Mesodermal cell (in vitro differentiated cells): ENCODE results near the gene PRKCG.

Experiments used
- H3K27ac ChIP-seq: 2 replicates; pipeline ENCODE4 v1.7.0; 2013; ENCODE audit warnings: mild to moderate bottlenecking, low read depth, low read length, moderate library complexity; ENCODE audit not compliant: severe bottlenecking
- H3K36me3 ChIP-seq: 2 replicates; pipeline ENCODE4 v1.7.1; 2013; ENCODE audit warnings: mild to moderate bottlenecking, low read length, moderate library complexity; ENCODE audit not compliant: control insufficient read depth, insufficient read depth
- H3K4me1 ChIP-seq: one replicate; pipeline ENCODE4 v1.7.1; 2013; ENCODE audit warnings: mild to moderate bottlenecking, low read length; ENCODE audit not compliant: insufficient read depth, control insufficient read depth, poor library complexity, severe bottlenecking
- H3K4me3 ChIP-seq: 2 replicates; pipeline ENCODE4 v1.7.0; 2013; ENCODE audit warnings: low read length, control low read depth, mild to moderate bottlenecking; ENCODE audit not compliant: insufficient read depth, poor library complexity, severe bottlenecking; ENCODE audit errors: extremely low read depth
- H3K9me3 ChIP-seq: 2 replicates; pipeline ENCODE4 v1.7.1; 2013; ENCODE audit warnings: mild to moderate bottlenecking, low read length, moderate library complexity; ENCODE audit not compliant: control insufficient read depth
- WGBS, 2 experiments: methylation state at CpG; one replicate each; pipeline ENCODE4 v1.1.5; 2013; ENCODE audit warnings: missing lambda C conversion rate in 2 of 2; ENCODE audit not compliant: insufficient coverage in 2 of 2; 5-methylcytosine and 5-hydroxymethylcytosine counted together

The PRKCG gene

DNA sequence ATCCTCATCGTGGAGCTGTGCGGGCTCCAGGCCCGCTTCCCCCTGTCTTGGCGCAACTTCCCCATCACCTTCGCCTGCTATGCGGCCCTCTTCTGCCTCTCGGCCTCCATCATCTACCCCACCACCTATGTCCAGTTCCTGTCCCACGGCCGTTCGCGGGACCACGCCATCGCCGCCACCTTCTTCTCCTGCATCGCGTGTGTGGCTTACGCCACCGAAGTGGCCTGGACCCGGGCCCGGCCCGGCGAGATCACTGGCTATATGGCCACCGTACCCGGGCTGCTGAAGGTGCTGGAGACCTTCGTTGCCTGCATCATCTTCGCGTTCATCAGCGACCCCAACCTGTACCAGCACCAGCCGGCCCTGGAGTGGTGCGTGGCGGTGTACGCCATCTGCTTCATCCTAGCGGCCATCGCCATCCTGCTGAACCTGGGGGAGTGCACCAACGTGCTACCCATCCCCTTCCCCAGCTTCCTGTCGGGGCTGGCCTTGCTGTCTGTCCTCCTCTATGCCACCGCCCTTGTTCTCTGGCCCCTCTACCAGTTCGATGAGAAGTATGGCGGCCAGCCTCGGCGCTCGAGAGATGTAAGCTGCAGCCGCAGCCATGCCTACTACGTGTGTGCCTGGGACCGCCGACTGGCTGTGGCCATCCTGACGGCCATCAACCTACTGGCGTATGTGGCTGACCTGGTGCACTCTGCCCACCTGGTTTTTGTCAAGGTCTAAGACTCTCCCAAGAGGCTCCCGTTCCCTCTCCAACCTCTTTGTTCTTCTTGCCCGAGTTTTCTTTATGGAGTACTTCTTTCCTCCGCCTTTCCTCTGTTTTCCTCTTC, 8.0 kb upstream of the PRKCG start:
- 97% methylated on average over 51 of the region's 51 CpGs for WGBS, 2 experiments
- Histone ChIP-seq H3K27ac (no peak overlapping the region), H3K9me3 (no peaks in the 10 kb centered on the region), H3K4me1 (peaks cover 8% of the 10 kb centered on the region), H3K36me3 (peaks cover 59% of the 10 kb centered on the region), H3K4me3 (no peak overlapping the region)

GRCh38 chr19:53874606-53874990, 7.4 kb upstream of the PRKCG start:
- peaks cover 8% of the 10 kb centered on the region for H3K4me1 ChIP-seq
- H3K36me3 ChIP-seq = peaks cover 59% of the 10 kb centered on the region
- no peaks in the 10 kb centered on the region for H3K9me3 ChIP-seq
- WGBS, 2 experiments = 90 to 93% methylated on average over 5 to 6 of the region's 6 CpGs
- no peak overlapping the region for H3K4me3 ChIP-seq
- no peak overlapping the region for H3K27ac ChIP-seq

DNA sequence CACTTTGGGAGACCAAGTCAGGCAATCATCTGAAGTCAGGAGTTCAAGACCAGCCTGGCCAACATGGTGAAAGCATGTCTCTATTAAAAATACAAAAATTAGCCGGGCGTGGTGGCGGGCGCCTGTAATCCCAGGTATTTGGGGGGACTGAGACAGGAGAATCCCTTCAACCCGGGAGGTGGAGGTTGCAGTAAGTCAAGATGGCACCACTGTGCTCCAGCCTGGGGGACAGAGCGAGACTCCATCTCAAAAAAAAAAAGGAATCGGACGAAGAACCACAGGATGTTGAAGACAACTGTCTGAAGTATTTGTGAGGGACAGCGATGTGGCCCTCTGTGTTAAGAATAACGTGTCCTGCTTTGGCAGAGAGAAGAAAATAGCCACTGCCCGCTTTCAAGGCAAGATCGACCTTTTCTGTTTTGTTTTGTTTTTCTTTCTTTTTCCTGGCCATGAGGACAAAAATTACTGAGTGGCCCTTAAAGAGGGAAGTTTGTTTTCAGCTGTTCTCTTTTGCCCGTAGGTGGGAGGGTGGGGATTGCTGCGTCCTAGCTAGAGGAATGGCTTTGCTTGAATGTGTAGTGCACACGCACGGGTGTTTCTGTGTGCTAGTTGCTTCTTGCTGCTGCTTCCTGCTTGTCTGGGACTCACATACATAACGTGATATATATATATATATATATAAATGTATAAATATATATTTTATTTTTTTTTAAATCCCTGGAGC, 6.2 kb upstream of the PRKCG start:
- 97 to 99% methylated on average over 12 to 14 of the region's 17 CpGs for WGBS, 2 experiments
- Histone ChIP-seq H3K4me1 (peaks cover 8% of the 10 kb centered on the region), H3K4me3 (no peak overlapping the region), H3K36me3 (peaks cover 54% of the 10 kb centered on the region), H3K27ac (no peak overlapping the region), H3K9me3 (no peaks in the 10 kb centered on the region)

DNA sequence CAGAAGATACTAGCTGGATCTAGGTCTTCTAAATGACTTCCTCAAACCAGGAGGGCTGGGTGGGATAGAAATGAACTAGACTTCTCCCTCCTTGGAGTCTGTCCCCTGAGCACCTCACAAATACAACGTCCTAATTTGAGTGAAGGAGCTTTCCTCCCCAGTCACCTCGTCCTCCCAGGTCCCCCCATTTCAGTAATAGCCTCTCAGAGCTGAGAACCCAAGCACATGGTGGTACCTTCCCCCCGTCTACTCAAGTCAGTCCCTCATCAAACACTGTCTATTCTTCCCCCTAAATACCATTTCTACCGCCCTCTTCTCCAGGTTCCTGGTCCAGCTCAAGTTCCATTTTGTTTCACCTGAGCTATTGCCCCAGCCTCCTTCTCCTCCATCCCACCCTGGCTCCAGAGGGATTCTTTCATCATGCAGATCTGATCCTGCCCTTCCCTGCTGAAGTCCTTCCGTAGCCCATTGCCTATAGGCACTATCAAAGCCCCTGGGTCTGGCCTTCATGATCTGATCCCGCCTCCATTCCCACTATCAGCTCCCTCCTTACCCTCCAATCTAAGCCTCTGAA, 5.3 kb upstream of the PRKCG start:
- Histone ChIP-seq H3K36me3 (peaks cover 47% of the 10 kb centered on the region), H3K9me3 (no peaks in the 10 kb centered on the region), H3K4me1 (peaks cover 9% of the 10 kb centered on the region), H3K4me3 (no peak overlapping the region), H3K27ac (no peak overlapping the region)
- 92 to 93% methylated on average over 5 of the region's 6 CpGs for WGBS, 2 experiments

GRCh38 chr19:53877361-53877766, 4.6 kb upstream of the PRKCG start:
- H3K27ac ChIP-seq = no peak overlapping the region
- no peak overlapping the region for H3K4me3 ChIP-seq
- H3K4me1 ChIP-seq = peaks cover 11% of the 10 kb centered on the region
- H3K36me3 ChIP-seq = peaks cover 40% of the 10 kb centered on the region
- H3K9me3 ChIP-seq = no peaks in the 10 kb centered on the region
- WGBS, 2 experiments = 86 to 89% methylated on average over 7 to 8 of the region's 10 CpGs

- H3K4me1 ChIP-seq = peaks cover 18% of the 10 kb centered on the region
- 76 to 99% methylated on average over 7 to 10 of the region's 12 CpGs for WGBS, 2 experiments
- H3K9me3 ChIP-seq = no peaks in the 10 kb centered on the region
- peak overlapping the region; percentile 41 for H3K4me3 ChIP-seq
- H3K27ac ChIP-seq = peak overlapping the region; percentile 67
- H3K36me3 ChIP-seq = peaks cover 26% of the 10 kb centered on the region
Measured at GRCh38 chr19:53878776-53879139, 3.2 kb upstream of the PRKCG start.

DNA sequence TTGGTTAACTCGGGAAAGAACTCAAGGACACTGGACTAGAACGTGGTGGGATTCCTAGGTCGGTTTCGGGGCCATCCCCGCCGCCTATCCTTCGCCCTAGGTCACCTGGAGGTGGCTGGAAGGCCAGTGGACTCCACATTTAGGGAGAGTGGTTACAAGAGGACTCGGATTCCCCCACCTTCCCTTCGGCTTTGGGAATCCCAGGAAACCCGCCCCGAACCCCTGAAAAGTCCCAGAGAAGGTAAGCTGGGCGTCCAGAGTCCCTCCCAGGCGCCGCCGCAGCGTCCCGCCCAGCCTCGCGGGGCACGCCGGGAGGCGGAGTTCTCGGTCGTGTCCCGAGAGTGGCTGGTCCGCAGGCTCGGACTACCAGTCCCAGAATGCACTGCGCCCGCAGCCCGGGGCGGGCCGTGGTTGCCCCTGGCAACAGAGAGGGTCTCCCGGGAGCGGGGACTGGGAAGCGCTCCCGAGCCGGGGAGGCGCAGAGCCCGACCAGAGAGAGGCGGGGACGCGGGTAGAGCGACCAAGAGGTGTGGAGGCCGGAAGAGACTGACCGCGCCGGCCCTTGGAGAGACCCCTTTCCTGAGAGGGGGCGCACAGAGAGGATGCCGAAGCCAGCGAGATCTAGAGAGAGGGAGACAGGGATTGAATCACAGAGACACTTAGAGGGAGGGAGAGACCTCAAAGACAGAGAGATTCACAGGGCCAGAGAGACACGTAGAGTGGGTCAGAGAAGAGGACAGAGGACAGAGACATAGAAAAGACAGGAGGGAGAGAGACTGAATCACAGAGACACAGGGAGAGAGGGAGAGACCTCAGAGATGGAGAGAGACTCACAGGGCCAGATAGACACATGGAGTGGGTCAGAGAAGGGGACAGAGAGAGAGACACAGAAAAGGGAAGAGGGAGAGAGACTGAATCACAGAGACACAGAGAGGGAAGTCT, 2.6 kb upstream of the PRKCG start:
- Histone ChIP-seq H3K36me3 (peaks cover 20% of the 10 kb centered on the region), H3K4me1 (peaks cover 14% of the 10 kb centered on the region), H3K4me3 (peak overlapping the region; percentile 41), H3K9me3 (no peaks in the 10 kb centered on the region), H3K27ac (peak overlapping the region; percentile 67)
- 1 to 7% methylated on average over 43 to 46 of the region's 51 CpGs for WGBS, 2 experiments

GRCh38 chr19:53880711-53881481, 1.1 kb upstream of the PRKCG start:
- peaks cover 13% of the 10 kb centered on the region for H3K4me1 ChIP-seq
- no peak overlapping the region for H3K4me3 ChIP-seq
- H3K36me3 ChIP-seq = peaks cover 5% of the 10 kb centered on the region
- no peaks in the 10 kb centered on the region for H3K9me3 ChIP-seq
- 18 to 23% methylated on average over 5 of the region's 6 CpGs for WGBS, 2 experiments
- H3K27ac ChIP-seq = no peak overlapping the region

GRCh38 chr19:53882391-53883050, 524 bp downstream of the PRKCG start:
- 3 to 4% methylated on average over 12 to 13 of the region's 18 CpGs for WGBS, 2 experiments
- no peak overlapping the region for H3K27ac ChIP-seq
- H3K4me3 ChIP-seq = peak overlapping the region; percentile 39

More at GRCh38 chr19:53882391-53883050, 524 bp downstream of the PRKCG start:
- no peaks in the 10 kb centered on the region for H3K36me3 ChIP-seq
- peaks cover 13% of the 10 kb centered on the region for H3K4me1 ChIP-seq
- no peaks in the 10 kb centered on the region for H3K9me3 ChIP-seq
